HG03196 (cell line): Measurements from ENCODE around the gene EXOC3L4.

Experiments
- ATAC-seq: cut with Tn5 transposase; IDR thresholded peaks from one replicate; pipeline ENCODE4 v1.9.1; 2021; ENCODE audit not compliant: unreplicated experiment

Gene EXOC3L4

DNA sequence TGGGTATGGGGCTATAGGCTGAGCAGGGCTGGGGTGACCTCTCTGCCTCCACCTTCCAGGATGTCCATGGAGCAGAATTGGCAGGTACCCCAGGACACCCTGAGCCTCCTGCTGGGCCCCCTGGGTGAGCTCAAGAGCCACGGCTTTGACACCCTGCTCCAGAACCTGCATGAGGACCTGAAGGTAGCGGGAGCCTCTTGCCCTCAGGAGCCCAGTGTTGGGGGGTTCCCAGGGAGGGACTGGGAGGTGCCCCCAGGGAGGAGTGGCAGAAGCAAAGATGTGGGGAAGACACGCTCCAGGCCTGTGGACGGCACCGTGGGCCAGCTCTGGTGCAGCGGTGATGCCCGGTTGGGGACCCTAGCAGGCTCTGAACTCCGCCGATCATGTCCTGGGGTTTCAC, 37.1 kb downstream of the EXOC3L4 start:
- no peak for ATAC-seq

DNA sequence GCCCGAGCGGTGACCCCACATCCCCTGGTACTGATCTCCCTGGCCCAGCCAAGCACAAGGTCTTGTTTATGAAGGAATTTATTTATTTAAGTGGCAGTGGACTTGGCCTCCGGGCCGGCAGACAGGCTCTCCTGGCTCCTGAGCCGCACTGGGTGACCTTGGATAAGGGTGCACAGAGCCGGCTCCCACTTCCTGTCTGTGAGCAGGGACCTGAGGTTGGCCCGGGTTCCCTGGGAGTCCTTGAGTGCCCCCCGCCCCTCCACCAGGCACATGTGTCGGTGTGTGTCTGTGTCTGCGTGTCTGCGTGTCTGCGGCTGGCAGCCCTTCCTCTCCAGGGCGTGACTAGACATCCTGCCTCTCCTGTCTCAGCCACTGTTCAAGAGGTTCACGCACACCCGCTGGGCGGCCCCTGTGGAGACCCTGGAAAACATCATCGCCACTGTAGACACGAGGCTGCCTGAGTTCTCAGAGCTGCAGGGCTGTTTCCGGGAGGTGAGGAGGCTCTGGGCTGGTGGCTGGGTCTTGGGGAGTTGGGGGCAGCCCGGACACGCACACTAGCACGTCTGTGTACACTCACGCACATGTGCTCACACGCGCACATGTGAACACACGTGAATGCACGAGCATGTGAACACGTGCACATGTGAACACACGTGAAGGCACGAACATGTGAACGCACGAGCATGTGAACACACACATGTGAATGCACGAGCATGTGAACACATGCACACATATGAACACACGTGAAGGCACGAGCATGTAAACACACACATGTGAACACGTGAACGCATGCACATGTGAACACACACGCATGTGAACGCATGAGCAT, 38.1 kb downstream of the EXOC3L4 start:
- no peak for ATAC-seq

DNA sequence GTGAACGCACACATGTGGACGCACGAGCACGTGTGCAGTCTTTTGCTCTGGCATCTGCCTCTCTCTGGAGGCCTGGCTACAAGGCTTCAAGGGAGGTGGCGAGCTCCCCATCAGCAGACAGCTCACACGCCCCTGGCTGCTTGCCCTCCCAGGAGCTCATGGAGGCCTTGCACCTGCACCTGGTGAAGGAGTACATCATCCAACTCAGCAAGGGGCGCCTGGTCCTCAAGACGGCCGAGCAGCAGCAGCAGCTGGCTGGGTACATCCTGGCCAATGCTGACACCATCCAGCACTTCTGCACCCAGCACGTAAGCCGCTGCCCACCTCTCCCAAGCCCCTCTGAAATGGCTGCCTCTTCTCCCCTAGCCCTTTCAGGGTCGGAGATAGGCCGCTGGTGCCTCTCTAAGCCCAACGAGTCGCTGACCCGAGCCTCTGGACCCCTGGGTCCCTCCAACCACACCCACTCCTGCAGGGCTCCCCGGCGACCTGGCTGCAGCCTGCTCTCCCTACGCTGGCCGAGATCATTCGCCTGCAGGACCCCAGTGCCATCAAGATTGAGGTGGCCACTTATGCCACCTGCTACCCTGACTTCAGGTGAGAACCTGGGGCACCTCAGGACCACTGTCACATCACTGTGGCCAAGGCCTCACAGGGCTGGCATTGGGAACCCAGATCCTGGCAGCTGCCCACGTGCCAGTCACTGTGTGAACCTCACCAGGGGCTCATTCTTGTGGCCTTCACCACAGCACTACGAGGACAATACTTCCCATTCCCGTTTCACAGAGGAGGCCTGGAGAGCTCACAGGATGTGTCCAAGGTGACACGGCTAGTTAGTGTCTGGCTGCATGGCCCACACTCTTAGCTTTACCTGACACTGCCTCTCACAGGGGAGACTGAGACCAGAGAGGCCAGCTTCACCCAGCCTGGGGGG, 39.0 kb downstream of the EXOC3L4 start:
- ATAC-seq, result no peak

DNA sequence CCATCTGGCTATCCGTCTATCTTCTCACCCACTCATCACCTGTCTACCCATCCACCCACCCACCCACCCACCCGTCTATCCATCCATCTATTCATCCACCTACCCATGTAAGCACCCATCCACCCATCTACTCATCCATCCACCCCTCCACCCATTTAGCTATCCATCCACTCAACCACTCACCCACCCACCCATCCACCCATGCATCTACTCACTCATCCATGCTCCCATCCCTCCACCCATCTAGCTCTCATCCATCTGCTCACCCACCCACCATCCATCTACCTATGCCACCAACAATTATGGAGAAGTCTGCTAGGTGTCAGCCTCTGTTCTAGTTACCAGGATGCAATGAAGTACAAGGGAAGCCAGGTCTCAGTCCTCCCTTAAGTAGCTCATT, 39.9 kb downstream of the EXOC3L4 start:
- ATAC-seq, result no peak

DNA sequence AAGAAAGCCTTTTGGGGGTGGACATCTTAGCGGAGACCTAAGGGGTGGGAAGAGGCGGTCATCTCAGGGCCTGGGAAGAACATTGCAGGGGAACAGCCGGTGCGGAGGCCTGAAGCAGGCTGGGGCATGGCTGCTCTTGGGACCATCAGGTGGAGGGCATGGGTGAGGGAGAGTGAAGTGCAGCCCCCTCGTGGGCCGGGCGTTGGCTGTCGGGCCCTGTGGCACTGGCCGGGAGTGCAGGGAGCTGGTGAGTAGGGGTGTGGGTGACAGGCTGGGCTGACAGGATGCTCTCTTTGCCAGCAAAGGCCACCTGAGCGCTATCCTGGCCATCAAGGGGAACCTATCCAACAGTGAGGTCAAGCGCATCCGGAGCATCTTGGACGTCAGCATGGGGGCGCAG, 40.4 kb downstream of the EXOC3L4 start:
- ATAC-seq, result no peak

DNA sequence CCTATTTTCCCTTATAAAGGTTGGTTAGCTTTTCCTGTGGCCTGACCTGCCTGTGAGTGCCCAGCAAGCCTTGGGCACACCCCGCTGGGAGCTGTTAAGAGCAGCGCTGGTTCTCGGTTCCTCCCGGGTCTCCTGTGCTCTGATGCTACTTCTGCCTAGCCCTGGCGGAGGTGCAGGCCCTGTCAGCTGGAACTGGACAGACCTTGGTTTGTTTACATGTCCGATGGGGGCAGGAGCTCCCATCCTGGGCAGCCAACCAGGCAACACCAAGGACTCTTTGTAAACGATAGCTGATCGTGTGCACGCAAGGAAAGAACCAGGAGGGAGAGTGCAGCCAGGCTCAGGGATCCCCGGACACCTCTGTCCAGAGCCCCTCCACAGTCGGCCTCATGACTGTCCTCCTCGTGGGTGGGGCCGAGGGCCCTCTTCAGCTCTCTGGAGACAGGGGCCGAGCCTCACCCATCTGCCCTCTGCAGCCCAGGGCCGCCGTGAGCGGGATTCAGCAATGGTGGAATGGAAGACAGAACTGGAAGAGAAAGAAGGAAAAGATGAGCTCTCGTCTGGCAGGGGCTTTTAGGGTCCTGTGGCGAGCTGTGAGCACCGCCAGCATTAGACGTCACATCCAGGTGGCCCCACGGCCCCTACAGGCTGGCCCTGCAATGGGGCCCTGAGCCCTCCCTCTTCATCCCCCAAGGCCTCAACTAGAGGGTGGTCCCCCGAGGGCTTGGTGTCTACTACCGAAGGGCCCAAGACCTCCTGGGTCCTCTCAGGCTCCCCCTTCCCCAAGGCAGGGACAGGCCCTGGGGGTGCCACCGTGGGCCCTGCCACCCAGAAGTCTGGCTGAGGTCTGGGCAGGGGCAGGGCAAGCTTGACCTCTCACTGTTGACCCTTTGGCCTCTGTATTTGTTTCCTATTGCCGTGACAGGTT, 41.1 kb downstream of the EXOC3L4 start:
- ATAC-seq, result no peak

DNA sequence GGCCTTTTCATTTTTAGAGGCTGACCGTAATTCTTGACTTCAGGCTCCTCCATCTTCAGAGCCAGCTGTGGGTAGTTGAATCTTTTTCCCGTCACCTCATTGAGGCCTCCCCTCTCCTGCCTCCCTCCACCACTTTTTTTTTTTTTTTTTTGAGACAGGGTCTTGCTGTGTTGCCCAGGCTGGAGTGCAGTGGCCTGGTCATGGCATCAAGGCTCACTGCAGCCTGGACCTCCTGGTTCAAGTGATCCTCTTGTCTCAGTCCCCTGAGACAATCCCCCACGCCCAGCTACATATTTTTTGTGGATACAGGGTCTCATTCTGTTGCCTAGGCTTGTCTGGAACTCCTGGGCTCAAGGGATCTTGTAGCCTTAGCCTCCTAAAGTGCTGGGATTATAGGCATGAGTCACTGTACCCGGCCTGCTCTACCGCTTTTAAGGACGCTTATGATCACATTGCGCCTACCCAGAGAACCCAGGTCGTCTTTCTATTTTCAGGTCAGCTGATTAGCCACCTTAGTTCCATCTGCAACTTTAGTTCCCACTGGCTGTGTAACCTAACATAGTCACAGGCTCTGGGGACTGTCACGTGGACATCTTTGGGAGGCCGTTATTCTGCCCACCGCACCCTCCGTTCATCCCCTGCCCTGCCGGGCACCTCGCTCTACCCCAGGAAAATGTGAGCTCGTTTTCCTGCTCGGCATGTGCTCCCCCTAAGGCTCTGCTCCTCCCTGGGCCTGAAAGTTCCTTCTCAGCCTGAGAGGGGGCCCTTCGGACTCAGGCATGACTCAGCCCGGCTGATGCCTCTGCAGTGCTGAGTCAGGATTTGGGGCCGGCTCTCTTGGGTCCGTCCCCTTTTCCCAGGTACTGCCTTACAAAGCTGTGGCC, 42.1 kb downstream of the EXOC3L4 start:
- no peak for ATAC-seq

DNA sequence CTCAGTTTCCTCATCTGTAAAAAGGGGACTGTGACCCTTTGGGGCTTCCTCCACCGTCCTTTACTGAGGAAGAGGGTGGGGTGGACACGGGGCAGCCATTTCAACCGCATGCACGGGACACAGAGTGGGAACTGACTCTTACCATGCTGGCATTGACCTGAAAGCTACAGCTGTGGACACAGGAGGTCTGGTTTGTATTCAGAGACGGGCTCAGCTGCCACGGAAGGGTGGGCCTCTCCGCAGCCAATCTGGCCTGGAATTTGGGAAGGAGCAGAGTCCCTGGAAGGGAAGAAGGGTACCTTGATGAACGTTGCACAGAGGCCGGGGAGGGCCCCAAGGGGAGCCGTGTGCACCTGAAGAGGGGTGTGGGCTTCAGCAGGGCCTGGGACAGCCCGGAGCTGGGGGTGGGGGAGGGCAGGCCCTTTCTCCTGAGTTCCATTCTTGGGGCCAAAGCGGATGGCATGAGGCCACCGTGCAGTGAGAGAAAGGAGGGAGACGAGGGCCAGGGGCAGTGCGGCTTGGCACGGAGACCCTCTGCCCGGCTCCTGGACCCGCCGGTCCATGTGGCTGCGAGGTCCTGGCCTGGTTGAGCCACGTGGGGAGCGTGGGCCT, 43.3 kb downstream of the EXOC3L4 start:
- ATAC-seq, result no peak

DNA sequence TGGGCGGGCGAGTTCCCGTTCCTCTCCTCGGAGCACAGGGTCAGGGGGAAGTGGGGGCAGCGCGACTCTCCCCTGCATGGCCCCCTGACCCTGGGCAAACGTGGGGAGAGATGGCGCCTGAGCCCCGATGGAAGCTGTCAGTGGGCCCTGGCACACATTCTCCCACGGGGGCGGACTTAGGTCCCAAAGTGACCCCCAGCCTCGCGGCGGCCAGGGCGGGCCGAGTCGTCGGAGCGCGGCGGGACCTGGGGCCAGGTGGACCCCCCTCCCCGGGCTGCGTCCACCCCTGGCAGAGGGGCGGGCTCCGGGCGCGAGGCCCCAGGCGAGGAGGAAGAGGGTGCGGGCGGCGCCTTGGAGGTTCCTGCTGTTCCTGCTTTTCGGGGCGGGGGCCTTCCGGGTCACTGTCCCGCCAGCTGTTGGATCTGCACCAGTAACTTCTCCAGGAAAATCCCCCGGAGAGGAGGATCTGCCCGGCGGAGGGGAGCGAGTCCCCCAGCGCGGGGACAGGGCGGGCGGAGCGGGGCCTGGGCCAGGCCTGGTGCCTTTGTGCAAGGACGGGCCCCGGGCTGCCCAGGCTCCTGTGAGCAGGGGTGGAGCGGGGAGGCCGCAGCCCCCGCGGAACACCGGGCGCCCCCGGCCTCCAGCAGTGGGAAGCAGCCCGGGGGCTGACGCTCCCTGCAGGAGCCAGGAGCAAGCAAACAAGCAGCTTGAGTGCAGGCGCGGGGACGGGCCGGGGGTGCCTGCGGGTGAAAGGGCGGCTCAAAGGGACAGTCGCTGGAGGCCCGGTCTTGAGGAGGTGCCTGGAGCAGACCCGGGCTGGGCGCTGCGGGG, 44.0 kb downstream of the EXOC3L4 start:
- no peak for ATAC-seq

DNA sequence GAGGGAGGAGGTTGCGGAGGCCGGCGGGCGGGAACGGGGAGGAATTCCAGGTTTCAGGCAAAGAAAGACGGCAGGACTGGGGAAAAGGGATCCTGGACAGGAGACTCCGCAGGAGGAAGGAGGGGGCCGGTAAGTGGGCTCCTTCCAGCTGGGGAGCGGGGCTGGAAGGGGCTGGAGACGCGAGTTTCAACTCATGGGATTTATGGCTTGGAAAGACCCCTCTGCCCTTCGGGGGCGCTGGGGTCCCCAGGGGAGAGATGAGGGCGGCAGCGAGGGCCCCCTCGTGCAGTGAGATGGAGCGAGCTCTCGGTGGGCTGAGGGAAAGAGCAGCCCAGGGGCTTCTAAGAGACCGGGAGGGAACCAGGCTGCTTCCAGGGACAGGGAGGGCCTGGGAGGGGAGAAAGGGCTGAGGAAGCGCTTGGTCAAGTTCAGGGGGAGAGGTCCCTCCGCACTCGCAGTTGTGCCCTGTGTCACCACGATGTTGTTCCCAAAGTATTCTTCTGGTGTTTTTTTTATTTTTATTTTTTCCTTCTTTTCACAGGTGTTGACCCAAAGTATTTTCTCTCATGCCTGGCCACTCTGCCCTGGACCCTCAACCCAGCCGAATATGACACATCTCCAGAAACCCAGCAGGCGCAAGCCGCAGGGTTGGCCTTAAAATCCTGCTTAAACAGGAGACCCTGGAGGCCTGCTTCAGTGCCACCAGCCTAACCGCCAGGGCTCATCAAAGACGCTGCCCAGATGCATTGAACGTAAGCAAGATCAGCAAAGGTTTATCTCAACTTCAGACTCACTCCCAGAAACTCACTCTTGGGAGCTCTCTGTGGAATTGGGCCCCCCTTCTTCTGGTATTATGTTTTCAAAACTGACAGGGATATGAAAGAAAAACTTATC, 44.9 kb downstream of the EXOC3L4 start:
- no peak for ATAC-seq

DNA sequence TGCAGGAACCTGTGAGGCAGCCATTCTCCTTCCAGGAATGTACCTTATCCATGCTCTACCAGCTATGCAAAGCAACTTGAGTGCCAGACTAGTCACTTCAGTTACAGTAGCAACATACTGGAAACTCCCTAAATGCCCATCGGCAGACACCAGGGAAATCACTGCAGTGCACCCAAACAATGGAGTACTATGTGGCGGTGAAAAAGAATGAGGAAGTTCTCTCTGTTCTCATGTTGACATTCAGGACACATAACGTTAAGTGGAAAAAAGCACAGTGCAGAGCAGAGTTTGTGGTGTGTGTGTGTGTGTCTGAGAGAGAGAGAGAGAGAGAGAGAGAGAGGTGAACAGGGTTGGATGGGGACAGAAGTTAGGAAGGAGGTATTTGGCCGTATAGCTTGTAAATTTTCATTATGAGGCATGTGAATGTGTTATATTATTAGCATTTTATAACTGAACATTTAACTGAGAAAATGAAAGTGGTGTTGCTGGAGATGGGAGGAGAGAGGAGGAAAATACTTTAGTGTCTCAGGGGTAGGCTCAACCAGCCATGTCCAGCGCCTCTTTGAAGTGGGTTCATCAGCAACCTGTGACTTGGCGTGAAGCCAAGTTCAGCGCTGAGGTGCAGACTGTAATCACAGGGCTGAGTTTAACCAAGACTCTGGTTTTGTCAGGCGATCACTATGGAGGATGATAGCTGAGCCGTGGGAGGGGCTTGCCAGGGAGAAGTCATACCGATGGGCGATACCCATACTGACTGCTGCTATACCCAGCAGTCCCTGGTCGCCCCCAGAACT, 46.0 kb downstream of the EXOC3L4 start:
- peak; percentile 57 for ATAC-seq

DNA sequence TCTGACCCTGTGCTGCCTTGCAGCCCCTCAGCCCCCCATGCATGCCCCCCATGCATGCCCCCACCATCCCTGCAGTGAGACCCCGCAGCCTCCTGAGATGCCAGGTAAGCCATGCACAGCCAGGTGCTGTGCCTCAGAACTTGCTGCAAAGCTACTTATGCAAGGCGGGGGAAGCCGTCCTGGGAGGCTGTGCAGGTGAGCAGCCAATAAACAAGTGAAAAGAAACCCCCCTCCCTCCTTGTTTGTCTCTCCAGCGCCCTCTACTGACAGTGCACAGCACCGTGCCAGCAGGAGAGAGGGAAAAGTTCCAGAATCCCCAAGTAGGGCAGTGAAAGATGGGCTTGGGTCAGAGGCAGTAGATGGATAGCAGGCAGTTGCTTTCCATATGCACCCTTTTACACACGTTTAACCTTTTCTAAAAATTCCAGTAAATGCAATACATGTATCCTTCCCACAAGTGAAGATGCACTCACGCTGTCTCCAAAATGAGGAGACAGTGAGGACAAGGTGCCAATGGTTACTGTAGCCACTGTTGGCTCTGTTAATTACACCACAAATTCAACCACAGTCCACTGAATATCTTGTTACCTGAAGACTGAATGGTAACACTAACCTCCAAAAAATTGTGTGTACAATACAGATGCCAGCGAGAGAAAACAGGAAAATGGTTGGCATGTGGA, 46.7 kb downstream of the EXOC3L4 start:
- ATAC-seq, result no peak

DNA sequence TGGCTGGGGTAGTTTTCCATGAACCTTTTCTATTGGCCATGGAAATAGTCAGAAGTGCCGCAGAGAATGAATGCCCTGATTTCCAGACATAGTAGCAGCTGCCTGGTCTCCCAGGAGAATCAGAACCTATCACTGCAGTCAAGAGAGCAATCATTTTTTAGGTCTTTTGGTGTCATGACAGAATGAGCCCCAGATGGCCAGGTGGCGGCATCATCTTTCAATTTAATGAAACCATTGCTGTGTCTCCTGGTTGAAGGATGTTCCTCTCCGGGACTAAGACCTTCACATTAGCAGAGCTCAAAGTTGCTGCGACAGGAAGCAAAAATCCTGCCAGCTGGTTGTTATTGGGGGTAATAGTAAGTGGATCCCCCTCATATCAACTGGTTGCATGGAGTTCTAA, 47.5 kb downstream of the EXOC3L4 start:
- no peak for ATAC-seq

DNA sequence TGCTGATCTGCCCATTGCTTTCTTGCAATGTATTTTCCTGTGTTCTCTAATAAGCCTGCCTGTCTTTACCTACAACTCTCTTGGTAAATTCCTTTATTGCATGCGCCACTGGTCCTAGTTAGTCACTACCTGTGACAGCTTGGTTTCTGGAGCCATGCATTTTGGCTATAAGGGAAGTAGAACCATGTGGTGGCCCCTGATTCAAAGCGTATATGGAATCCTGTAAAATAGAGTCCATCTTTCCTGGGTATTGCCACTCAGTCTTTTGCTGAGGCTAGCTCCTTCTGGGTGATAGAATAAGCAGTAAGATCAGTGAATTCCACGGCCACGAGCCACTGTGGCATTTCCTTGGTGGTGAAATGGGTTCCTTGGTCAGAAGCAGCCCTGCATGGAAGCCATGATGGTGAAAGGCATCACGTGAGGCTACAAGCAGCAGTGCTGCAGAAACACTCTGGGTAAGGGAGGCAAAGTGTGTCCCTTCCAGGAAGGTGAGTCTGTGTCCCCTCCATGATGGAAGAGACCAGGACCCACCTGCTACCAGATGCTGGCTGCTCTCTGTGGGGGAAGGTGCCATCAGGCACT, 48.3 kb downstream of the EXOC3L4 start:
- no peak for ATAC-seq

DNA sequence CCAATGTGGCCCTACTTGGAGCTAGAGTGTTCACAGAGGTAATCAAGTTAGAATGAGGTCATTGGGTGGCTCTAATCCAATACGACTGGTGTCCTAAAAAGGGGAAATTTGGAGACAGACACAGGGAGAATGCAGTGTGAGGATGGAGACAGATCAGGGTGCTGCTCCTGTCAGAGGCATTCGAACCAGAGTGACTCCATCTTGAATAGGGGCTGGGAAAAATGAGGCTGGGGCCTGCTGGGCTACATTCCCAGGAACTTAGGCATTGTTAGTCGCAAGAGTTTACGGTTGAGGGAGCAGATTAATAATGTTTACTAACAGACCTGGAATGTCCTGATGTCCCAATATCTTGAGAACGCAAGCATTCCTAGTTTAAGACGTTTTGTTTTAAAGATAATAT, 49.0 kb downstream of the EXOC3L4 start:
- no peak for ATAC-seq

DNA sequence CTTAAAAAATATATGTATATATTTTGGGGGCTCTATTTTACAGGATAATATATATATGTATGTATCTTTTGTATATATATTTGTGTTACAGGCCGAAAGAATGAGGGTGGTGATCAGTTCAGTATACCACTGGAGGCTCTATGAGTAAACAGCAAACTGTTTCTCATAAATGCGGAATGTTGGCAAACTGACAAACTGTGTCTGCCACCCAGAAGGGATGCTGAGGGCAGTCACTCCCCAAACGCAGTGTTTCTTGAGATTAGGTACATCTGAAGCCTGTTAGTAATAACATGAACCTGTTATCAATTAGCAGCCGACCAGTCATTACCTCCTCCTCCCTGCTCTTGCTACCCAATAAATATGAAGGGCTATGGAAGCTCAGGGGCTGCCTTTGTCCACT, 49.6 kb downstream of the EXOC3L4 start:
- no peak for ATAC-seq
